ENCODE results near the gene BTBD8. TPM values are rescaled to one million over a fixed set of nuclear protein-coding genes. Genes with fewer than 3 reads are reported as not detected.

The BTBD8 gene
- polyA plus RNA-seq, 1 of the 3 experiments (the other 2 are of a cell fraction), result 0.62 TPM

GRCh38 chr1:92081031-92081430 lies 886 bp downstream of the BTBD8 start:
- Histone ChIP-seq H3K9me2 (no peaks in the 10 kb centered on the region), H3K4me3 (ENCODE audit: low read depth in 2 of 2, low read length in 1 of 2) (peak overlapping the region; percentile 72 to 80), H3K27me3 (ENCODE audit: insufficient read depth) (no peaks in the 10 kb centered on the region), H3K4me2 (peak overlapping the region; percentile 73), H3K36me3 (replicated peaks in 1 of 2; ENCODE audit: control insufficient read depth in 1 of 2, insufficient read depth in 2 of 2, low read length in 1 of 2) (no peaks in the 10 kb centered on the region), H3K9me3 (no peaks in the 10 kb centered on the region), H3K9ac (peak overlapping the region; percentile 67), H3K79me2 (ENCODE audit: insufficient read depth) (no peaks in the 10 kb centered on the region), H3K27ac (ENCODE audit: low read depth in 2 of 2, low read length in 1 of 2) (no peak overlapping the region; a peak in 1 of 4 replicates), H4K20me1 (ENCODE audit: insufficient read depth) (no peaks in the 10 kb centered on the region), H3F3A (replicated peaks; ENCODE audit: insufficient read depth) (no peaks in the 10 kb centered on the region), H2AFZ (ENCODE audit: low read depth) (peak overlapping the region; percentile 100), H3K4me1 (ENCODE audit: control insufficient read depth in 1 of 2, insufficient read depth in 2 of 2, low read depth in 1 of 2, low read length in 1 of 2) (no peaks in the 10 kb centered on the region; a peak in 1 of 4 replicates)
- 33% methylated on average over 4 of the region's 4 CpGs for WGBS (ENCODE audit: low lambda C conversion rate)
- no peak for TF ChIP-seq YY1 (IDR thresholded peaks at IDR 0.05; ENCODE audit: low read depth)
- CTCF ChIA-PET, result interaction anchor here (0.7 to 0.9 kb wide), 2 partner anchors 32 to 210 kb away, joined by 3 read pairs; no protein-coding TSS in a partner anchor
- POLR2A ChIA-PET, result interaction anchor here (0.9 kb wide), 1 partner anchor 14 kb away, joined by 8 read pairs; no protein-coding TSS in a partner anchor
- DNase-seq, result no peak

- Histone ChIP-seq H3K36me3 (replicated peaks in 1 of 2; ENCODE audit: control insufficient read depth in 1 of 2, insufficient read depth in 2 of 2, low read length in 1 of 2) (no peaks in the 10 kb centered on the region), H3K9me3 (no peaks in the 10 kb centered on the region), H2AFZ (ENCODE audit: low read depth) (no peak overlapping the region), H3K27ac (ENCODE audit: low read depth in 2 of 2, low read length in 1 of 2) (no peak overlapping the region), H3F3A (replicated peaks; ENCODE audit: insufficient read depth) (no peaks in the 10 kb centered on the region), H3K9ac (no peak overlapping the region), H3K4me3 (ENCODE audit: low read depth in 2 of 2, low read length in 1 of 2) (no peak overlapping the region), H4K20me1 (ENCODE audit: insufficient read depth) (no peaks in the 10 kb centered on the region), H3K4me2 (no peak overlapping the region), H3K79me2 (ENCODE audit: insufficient read depth) (no peaks in the 10 kb centered on the region), H3K27me3 (ENCODE audit: insufficient read depth) (no peaks in the 10 kb centered on the region), H3K9me2 (no peaks in the 10 kb centered on the region), H3K4me1 (ENCODE audit: control insufficient read depth in 1 of 2, insufficient read depth in 2 of 2, low read depth in 1 of 2, low read length in 1 of 2) (no peaks in the 10 kb centered on the region; a peak in 1 of 4 replicates)
- no peak for DNase-seq
- WGBS (ENCODE audit: low lambda C conversion rate), result 95% methylated on average over 1 of the region's 1 CpG
- ChIA-PET POLR2A (no interaction called here), CTCF (no interaction called here)
- TF ChIP-seq ZBTB33 (IDR thresholded peaks at IDR 0.05; ENCODE audit: borderline replicate concordance, low read depth) (no peak), TAF1 (IDR thresholded peaks at IDR 0.05; ENCODE audit: borderline replicate concordance, low read depth, low read length) (no peak), CTCF (IDR thresholded peaks at IDR 0.05) (no peak), NFIC (IDR thresholded peaks at IDR 0.05; ENCODE audit: borderline replicate concordance) (no peak)
Measured at GRCh38 chr1:92084651-92085050, 4.5 kb downstream of the BTBD8 start.

- Histone ChIP-seq H2AFZ (ENCODE audit: low read depth) (no peak overlapping the region), H3K79me2 (ENCODE audit: insufficient read depth) (no peaks in the 10 kb centered on the region), H3K9me3 (no peaks in the 10 kb centered on the region), H3K9ac (no peak overlapping the region), H3K27me3 (ENCODE audit: insufficient read depth) (no peaks in the 10 kb centered on the region), H3K4me3 (ENCODE audit: low read depth in 2 of 2, low read length in 1 of 2) (no peak overlapping the region), H3K27ac (ENCODE audit: low read depth in 2 of 2, low read length in 1 of 2) (no peak overlapping the region), H4K20me1 (ENCODE audit: insufficient read depth) (no peaks in the 10 kb centered on the region), H3K4me2 (no peak overlapping the region), H3K4me1 (ENCODE audit: control insufficient read depth in 1 of 2, insufficient read depth in 2 of 2, low read depth in 1 of 2, low read length in 1 of 2) (no peaks in the 10 kb centered on the region; a peak in 1 of 4 replicates), H3F3A (replicated peaks; ENCODE audit: insufficient read depth) (no peaks in the 10 kb centered on the region), H3K9me2 (no peaks in the 10 kb centered on the region), H3K36me3 (replicated peaks in 1 of 2; ENCODE audit: control insufficient read depth in 1 of 2, insufficient read depth in 2 of 2, low read length in 1 of 2) (no peaks in the 10 kb centered on the region)
- ChIA-PET POLR2A (no interaction called here), CTCF (interaction anchor here (0.7 kb wide), 1 partner anchor 100 kb away, joined by 3 read pairs; no protein-coding TSS in a partner anchor)
- no peak for DNase-seq
- WGBS (ENCODE audit: low lambda C conversion rate), result 56% methylated on average over 4 of the region's 4 CpGs
- TF ChIP-seq CTCF (IDR thresholded peaks at IDR 0.05) (no peak), REST (IDR thresholded peaks at IDR 0.05; ENCODE audit: low read depth, low read length) (no peak), FOXJ3 (CRISPR knock-in tag; IDR thresholded peaks at IDR 0.05) (no peak), YY1 (IDR thresholded peaks at IDR 0.05; ENCODE audit: low read depth) (no peak), FOSL2 (IDR thresholded peaks at IDR 0.05; ENCODE audit: borderline replicate concordance, low read depth) (no peak), MEF2A (IDR thresholded peaks at IDR 0.05; ENCODE audit: borderline replicate concordance, low read depth) (no peak)
Measured at GRCh38 chr1:92085727-92086126, 5.6 kb downstream of the BTBD8 start.

All from SK-N-SH (cell line).